GM23248 (cell line): ENCODE results near the gene VAMP4.

Experiments used
- EZH2 ChIP-seq: fragments of 200-600 bp; sonication (generic); IDR thresholded peaks from 2 replicates; pipeline ENCODE4 v1.6.1; 2018; ENCODE audit warnings: antibody characterized with exemption, mild to moderate bottlenecking; ENCODE audit not compliant: insufficient read depth, poor library complexity, severe bottlenecking
- EZH2phosphoT487 ChIP-seq: fragments of 200-600 bp; sonication (generic); IDR thresholded peaks from 2 replicates; pipeline ENCODE4 v1.6.1; 2018; ENCODE audit warnings: antibody characterized with exemption, moderate library complexity, mild to moderate bottlenecking, low read depth; ENCODE audit not compliant: insufficient read depth

GRCh38 chr1:171754971-171755370 lies 13.1 kb upstream of the VAMP4 start:
- TF ChIP-seq EZH2 (no peak), EZH2phosphoT487 (no peak)
